HG03139 (cell line): ENCODE data around the gene IGSF23.
"Not testable (repeated sequence)": the region's sequence is repeated elsewhere in the genome, so short reads cannot be mapped to it uniquely, and the experiment has no call there.

Experiments used
- ATAC-seq: cut with Tn5 transposase; IDR thresholded peaks from one replicate; pipeline ENCODE4 v1.9.1; 2021; ENCODE audit not compliant: unreplicated experiment

The IGSF23 gene

GRCh38 chr19:44587963-44588770 lies 25.2 kb upstream of the IGSF23 start:
- ATAC-seq = no peak

GRCh38 chr19:44588771-44589112 lies 24.6 kb upstream of the IGSF23 start:
- ATAC-seq = no peak

GRCh38 chr19:44590245-44591059 lies 22.9 kb upstream of the IGSF23 start:
- no peak for ATAC-seq

GRCh38 chr19:44591340-44591993 lies 21.9 kb upstream of the IGSF23 start:
- not testable (repeated sequence) for ATAC-seq

- ATAC-seq = no peak
Measured at GRCh38 chr19:44592451-44592890, 20.9 kb upstream of the IGSF23 start.

- ATAC-seq = no peak
Measured at GRCh38 chr19:44593294-44593693, 20.1 kb upstream of the IGSF23 start.

GRCh38 chr19:44593866-44594266 lies 19.5 kb upstream of the IGSF23 start:
- ATAC-seq = not testable (repeated sequence)

- ATAC-seq = no peak
Measured at GRCh38 chr19:44596428-44597130, 16.8 kb upstream of the IGSF23 start.

GRCh38 chr19:44597131-44597491 lies 16.3 kb upstream of the IGSF23 start:
- ATAC-seq = no peak

GRCh38 chr19:44598355-44598754 lies 15.0 kb upstream of the IGSF23 start:
- no peak for ATAC-seq

- no peak for ATAC-seq
Measured at GRCh38 chr19:44598880-44599279, 14.5 kb upstream of the IGSF23 start.

GRCh38 chr19:44600466-44600865 lies 12.9 kb upstream of the IGSF23 start:
- no peak for ATAC-seq

GRCh38 chr19:44602081-44602480 lies 11.3 kb upstream of the IGSF23 start:
- no peak for ATAC-seq

GRCh38 chr19:44603201-44603945 lies 10.0 kb upstream of the IGSF23 start:
- no peak for ATAC-seq

GRCh38 chr19:44604241-44604640 lies 9.1 kb upstream of the IGSF23 start:
- ATAC-seq = no peak

GRCh38 chr19:44605547-44605946 lies 7.8 kb upstream of the IGSF23 start:
- no peak for ATAC-seq

- no peak for ATAC-seq
Measured at GRCh38 chr19:44607049-44607448, 6.3 kb upstream of the IGSF23 start.

- ATAC-seq = no peak
Measured at GRCh38 chr19:44607917-44608316, 5.4 kb upstream of the IGSF23 start.

GRCh38 chr19:44608391-44608821 lies 5.0 kb upstream of the IGSF23 start:
- ATAC-seq = no peak

GRCh38 chr19:44609219-44609618 lies 4.1 kb upstream of the IGSF23 start:
- no peak for ATAC-seq
